HepG2 (cell line): Measurements from ENCODE around the gene CAVIN2. TPM values are rescaled to one million over a fixed set of nuclear protein-coding genes. Genes with fewer than 3 reads are reported as not detected.

Experiments used
- ATAC-seq: fragments of 200-7000 bp; cut with Tn5 transposase; 3 replicates; pipeline ENCODE4 v1.9.1; 2020; ENCODE audit warnings: mild to moderate bottlenecking, moderate library complexity
- BruUV-seq: library from RNA; stranded (reverse); fragments of 400-500 nt; replicated peaks from 2 replicates; lab custom pipeline; 2021; lab: Mats Ljungman, UMichigan
- CTCF ChIA-PET: fragments of 300-600 bp; formaldehyde crosslinking; extraction: SDS; loops from one replicate; lab custom pipeline; 2021; ENCODE audit warnings: low total read pairs, inconsistent platforms, low intra/inter-chr PET ratio; lab: Yijun Ruan, JAX
- POLR2A ChIA-PET: fragments of 350-600 bp; sonication (Branson Sonifier 250); formaldehyde crosslinking; loops from one replicate; lab custom pipeline; 2020; ENCODE audit warnings: antibody characterized with exemption, inconsistent platforms; lab: Yijun Ruan, JAX
- DNase-seq: peaks from one replicate; pipeline ENCODE4 v3.0.0-alpha.2; 2015; ENCODE audit warnings: low spot score
- FAIRE-seq: peaks from 3 replicates; lab custom pipeline; 2011; peaks lifted over from hg19 to GRCh38; lab: Jason Lieb, UNC
- H2AFZ ChIP-seq: one replicate; pipeline ENCODE4 v1.6.1; 2011; ENCODE audit warnings: low read length, inconsistent platforms
- H3K27ac ChIP-seq: fragments of 300-600 bp; 3 replicates; pipeline ENCODE4 v1.8.0; 2011; ENCODE audit warnings: mixed run types, mild to moderate bottlenecking, mixed read lengths, low read length, inconsistent platforms; ENCODE audit not compliant: insufficient read depth; ENCODE audit errors: extremely low read length
- H3K27me3 ChIP-seq, 2 experiments: fragments of 200-600 bp in 1 of 2; 2 replicates in 1 of 2; 3 replicates in 1 of 2; pipeline versions ENCODE4 v1.6.0 to v1.8.0; 2011; ENCODE audit warnings: low read length in 2 of 2, mild to moderate bottlenecking in 2 of 2, moderate library complexity in 2 of 2, inconsistent platforms in 1 of 2; ENCODE audit not compliant: insufficient read depth in 2 of 2, control insufficient read depth in 1 of 2
- H3K36me3 ChIP-seq, 2 experiments: fragments of 200-600 bp in 1 of 2; replicated peaks in 1 of 2; 2 replicates in 1 of 2; 3 replicates in 1 of 2; pipeline versions ENCODE4 v1.5.1 to v1.8.0; 2011; ENCODE audit warnings: low read length in 2 of 2, inconsistent platforms in 1 of 2; ENCODE audit not compliant: insufficient read depth in 2 of 2, control insufficient read depth in 1 of 2
- H3K4me1 ChIP-seq: 2 replicates; pipeline ENCODE4 v1.5.1; 2012; ENCODE audit warnings: low read length, inconsistent platforms; ENCODE audit not compliant: insufficient read depth
- H3K4me2 ChIP-seq: 2 replicates; pipeline ENCODE4 v1.6.0; 2011; ENCODE audit warnings: low read depth, low read length, inconsistent platforms
- H3K4me3 ChIP-seq, 3 experiments: fragments of 200-600 bp in 1 of 3; sonication (generic), shearing (Covaris generic) in 1 of 3; replicated peaks in 1 of 3; 2 replicates each; pipeline ENCODE4 v1.5.1; 2011 to 2016; ENCODE audit warnings: low read length in 3 of 3, inconsistent platforms in 2 of 3, low read depth in 2 of 3, mild to moderate bottlenecking in 2 of 3, control low read depth in 1 of 3, mixed read lengths in 1 of 3; ENCODE audit not compliant: insufficient read depth in 1 of 3
- H3K79me2 ChIP-seq: one replicate; pipeline ENCODE4 v1.6.1; 2011; ENCODE audit warnings: low read length, inconsistent platforms; ENCODE audit not compliant: insufficient read depth
- H3K9ac ChIP-seq: 2 replicates; pipeline ENCODE4 v1.6.0; 2011; ENCODE audit warnings: mild to moderate bottlenecking, low read depth, low read length, inconsistent platforms; ENCODE audit not compliant: insufficient read depth
- H3K9me3 ChIP-seq: 2 replicates; pipeline ENCODE4 v1.5.1; 2012; ENCODE audit warnings: mild to moderate bottlenecking, low read length
- H4K20me1 ChIP-seq: 2 replicates; pipeline ENCODE4 v1.6.0; 2011; ENCODE audit warnings: inconsistent platforms, mild to moderate bottlenecking, low read length, moderate library complexity; ENCODE audit not compliant: insufficient read depth
- ARHGAP35 ChIP-seq: sonication (generic); formaldehyde crosslinking; IDR thresholded peaks from 2 replicates; pipeline ENCODE4 v1.9.0; 2022; ENCODE audit warnings: mild to moderate bottlenecking, inconsistent platforms, moderate library complexity, missing genetic modification reagents, borderline replicate concordance
- BHLHE40 ChIP-seq: IDR thresholded peaks from 2 replicates; pipeline ENCODE4 v1.6.1; 2011; ENCODE audit warnings: low read length, improper control_type of control experiment
- CENPT ChIP-seq: sonication (generic); formaldehyde crosslinking; IDR thresholded peaks from 2 replicates; pipeline ENCODE4 v1.8.0; 2022; ENCODE audit warnings: low read depth, mild to moderate bottlenecking, moderate library complexity, missing genetic modification reagents
- CHD4 ChIP-seq: fragments of 200-600 bp; sonication (generic); IDR thresholded peaks from 2 replicates; pipeline ENCODE4 v1.7.0; 2017; ENCODE audit warnings: mild to moderate bottlenecking, low read length, borderline replicate concordance
- HNRNPLL ChIP-seq: fragments of 200-400 bp; formaldehyde crosslinking; IDR thresholded peaks from 2 replicates; pipeline ENCODE4 v1.6.1; 2017; ENCODE audit warnings: mild to moderate bottlenecking, low read depth, low read length; ENCODE audit not compliant: poor library complexity, severe bottlenecking
- KAT8 ChIP-seq: IDR thresholded peaks from 2 replicates; pipeline ENCODE4 v1.6.1; 2016; ENCODE audit warnings: missing genetic modification reagents, missing compliant biosample characterization
- MBNL3 ChIP-seq: fragments of 250-450 bp; sonication (Bioruptor Pico); conservative IDR thresholded peaks from 2 replicates; pipeline ENCODE4 v1.8.0; 2022; ENCODE audit warnings: mild to moderate bottlenecking, inconsistent platforms
- MEIS1 ChIP-seq: sonication (generic); formaldehyde crosslinking; IDR thresholded peaks from 2 replicates; pipeline ENCODE4 v1.9.0; 2021; ENCODE audit warnings: mild to moderate bottlenecking, missing genetic modification reagents, moderate library complexity, borderline replicate concordance
- MEIS2 ChIP-seq: sonication (generic); formaldehyde crosslinking; IDR thresholded peaks from 2 replicates; pipeline ENCODE4 v1.9.0; 2021; ENCODE audit warnings: mild to moderate bottlenecking, missing genetic modification reagents
- PHF21A ChIP-seq: sonication (generic); formaldehyde crosslinking; IDR thresholded peaks from 2 replicates; pipeline ENCODE4 v1.5.0; 2020; ENCODE audit warnings: mild to moderate bottlenecking, missing genetic modification reagents
- PHF5A ChIP-seq: IDR thresholded peaks from one replicate; pipeline ENCODE4 v1.6.1; 2018; ENCODE audit warnings: low read depth, missing genetic modification reagents; ENCODE audit not compliant: unreplicated experiment
- REXO4 ChIP-seq: sonication (generic); formaldehyde crosslinking; IDR thresholded peaks from 2 replicates; pipeline ENCODE4 v1.8.0; 2022; ENCODE audit warnings: missing genetic modification reagents, mild to moderate bottlenecking, borderline replicate concordance
- ZMYM4 ChIP-seq: sonication (generic); formaldehyde crosslinking; IDR thresholded peaks from 2 replicates; pipeline ENCODE4 v1.8.1; 2023; ENCODE audit warnings: mild to moderate bottlenecking, missing genetic modification reagents
- ZNF235 ChIP-seq: sonication (generic); formaldehyde crosslinking; IDR thresholded peaks from 2 replicates; pipeline ENCODE4 v1.8.1; 2023; ENCODE audit warnings: mild to moderate bottlenecking, missing genetic modification reagents, borderline replicate concordance
- ZNF670 ChIP-seq: sonication (generic); formaldehyde crosslinking; IDR thresholded peaks from 2 replicates; pipeline ENCODE4 v1.8.0; 2022; ENCODE audit warnings: mild to moderate bottlenecking, missing genetic modification reagents, borderline replicate concordance
- WGBS: methylation state at CpG from one replicate; pipeline ENCODE4 v1.1.6; 2017; ENCODE audit warnings: low lambda C conversion rate; 5-methylcytosine and 5-hydroxymethylcytosine counted together
- in situ Hi-C: cut with HindIII; loops from 2 replicates; pipeline ENCODE4 v1.10.0; 2017; ENCODE audit warnings: low pct_unique_long_range_greater_than_20kb; ENCODE audit not compliant: extremely low pct_ligation_motif_present
- intact Hi-C: fragments of 100-400 bp; cut with micrococcal nuclease; formaldehyde crosslinking; loops from one replicate; pipeline ENCODE4 v1.10.0; 2022; ENCODE audit not compliant: unreplicated experiment
- polyA plus RNA-seq, 8 experiments: library from polyadenylated mRNA; depleted of rRNA in 3 of 8; stranded (reverse) in 7 of 8; unstranded in 1 of 8; fragments of >200 nt; fragmentation: Illumina TruSeq in 4 of 8; extraction: Trizol in 4 of 8; gene quantifications; 2 replicates each; pipeline versions ENCODE4 v1.2.1 to v1.2.3, GENCODE V29; 2011 to 2016; ENCODE audit warnings: low read depth in 4 of 8, missing spikeins in 1 of 8, mixed read lengths in 1 of 8; ENCODE audit not compliant: insufficient read depth in 1 of 8
- total RNA-seq, 5 experiments: library from RNA; depleted of rRNA; stranded (reverse); fragments of >200 nt; fragmentation: Illumina TruSeq; extraction: Trizol; gene quantifications; 2 replicates each; pipeline ENCODE4 v1.2.3, GENCODE V29; 2016; ENCODE audit warnings: low read depth in 1 of 5
- TF ChIP-seq, protein P1 (sequence below): sonication (generic); formaldehyde crosslinking; IDR thresholded peaks from 2 replicates; pipeline ENCODE4 v1.4.0; 2020; ENCODE audit warnings: missing genetic modification reagents
- TF ChIP-seq, protein P2 (sequence below): sonication (generic); formaldehyde crosslinking; IDR thresholded peaks from 2 replicates; pipeline ENCODE4 v1.4.0; 2020; ENCODE audit warnings: low read depth, mild to moderate bottlenecking, missing genetic modification reagents
- TF ChIP-seq, protein P3 (sequence below): sonication (generic); formaldehyde crosslinking; IDR thresholded peaks from 2 replicates; pipeline ENCODE4 v1.9.0; 2021; ENCODE audit warnings: missing genetic modification reagents, mild to moderate bottlenecking, borderline replicate concordance
- TF ChIP-seq, protein P4 (sequence below): IDR thresholded peaks from 2 replicates; pipeline ENCODE4 v1.6.1; 2016; ENCODE audit warnings: low read depth, control low read depth

The CAVIN2 gene
- total and polyA plus RNA-seq, 2 of the 13 experiments (the other 11 are each of a cell fraction or from before 2014, with no cell fraction given): 7.6 to 38.8 TPM

DNA sequence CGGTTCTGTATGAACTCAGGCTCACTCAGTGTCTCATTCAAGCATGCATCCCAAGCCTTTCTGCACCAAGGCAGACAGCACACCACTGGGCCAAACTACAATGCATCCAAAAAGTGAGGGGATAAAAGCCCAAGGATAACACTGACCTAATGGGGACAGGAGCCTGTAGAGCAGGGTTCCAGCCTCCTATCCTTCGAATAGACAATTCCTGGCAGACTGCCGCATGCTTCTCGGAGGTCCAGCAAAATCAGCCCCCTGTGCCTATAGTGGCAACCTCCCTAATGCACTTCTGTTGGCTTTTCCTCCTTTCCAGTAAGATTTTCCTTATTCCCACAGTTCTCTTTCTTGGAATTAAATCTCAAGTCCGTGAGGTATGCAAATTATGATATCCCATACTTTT lies 44.8 kb upstream of the CAVIN2 start (continued):
- TF ChIP-seq CENPT (CRISPR knock-in tag) (no peak), ZMYM4 (no peak), MEIS2 (no peak)
- TF ChIP-seq, all 625 proteins: peak for 0

DNA sequence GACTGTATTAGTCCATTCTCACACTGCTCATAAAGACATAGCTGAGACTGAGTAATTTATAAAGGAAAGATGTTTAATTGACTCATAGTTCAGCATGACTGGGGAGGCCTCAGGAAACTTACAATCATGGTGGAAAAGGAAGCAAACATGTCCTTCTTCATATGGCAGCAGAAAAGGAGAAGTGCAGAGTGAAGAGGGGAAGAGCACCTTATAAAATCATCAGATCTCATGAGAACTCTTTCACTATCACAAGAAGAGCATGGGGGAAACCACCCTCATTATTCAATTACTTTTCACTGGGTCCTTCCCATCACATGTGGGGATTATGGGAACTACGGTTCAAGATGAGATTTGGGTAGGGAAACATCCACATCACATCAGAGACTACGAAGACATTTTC lies 43.0 kb upstream of the CAVIN2 start:
- no peaks in the 10 kb centered on the region for H3K27me3 ChIP-seq
- H3K4me1 ChIP-seq: peaks cover 10% of the 10 kb centered on the region
- no peaks in the 10 kb centered on the region for H4K20me1 ChIP-seq
- ChIA-PET POLR2A (no interaction called here), CTCF (no interaction called here)
- in situ Hi-C loops (no loop called here), intact Hi-C loops (no loop called here)
- DNase-seq: no peak
- H2AFZ ChIP-seq: no peak overlapping the region
- no peak overlapping the region for H3K27ac ChIP-seq
- no peak overlapping the region for H3K9ac ChIP-seq
- no peaks in the 10 kb centered on the region for H3K9me3 ChIP-seq
- no peaks in the 10 kb centered on the region for H3K36me3 ChIP-seq
- no peak for ATAC-seq
- TF ChIP-seq, protein P1, sequence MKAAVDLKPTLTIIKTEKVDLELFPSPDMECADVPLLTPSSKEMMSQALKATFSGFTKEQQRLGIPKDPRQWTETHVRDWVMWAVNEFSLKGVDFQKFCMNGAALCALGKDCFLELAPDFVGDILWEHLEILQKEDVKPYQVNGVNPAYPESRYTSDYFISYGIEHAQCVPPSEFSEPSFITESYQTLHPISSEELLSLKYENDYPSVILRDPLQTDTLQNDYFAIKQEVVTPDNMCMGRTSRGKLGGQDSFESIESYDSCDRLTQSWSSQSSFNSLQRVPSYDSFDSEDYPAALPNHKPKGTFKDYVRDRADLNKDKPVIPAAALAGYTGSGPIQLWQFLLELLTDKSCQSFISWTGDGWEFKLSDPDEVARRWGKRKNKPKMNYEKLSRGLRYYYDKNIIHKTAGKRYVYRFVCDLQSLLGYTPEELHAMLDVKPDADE (CRISPR knock-in tag): no peak
- TF ChIP-seq, protein P2, sequence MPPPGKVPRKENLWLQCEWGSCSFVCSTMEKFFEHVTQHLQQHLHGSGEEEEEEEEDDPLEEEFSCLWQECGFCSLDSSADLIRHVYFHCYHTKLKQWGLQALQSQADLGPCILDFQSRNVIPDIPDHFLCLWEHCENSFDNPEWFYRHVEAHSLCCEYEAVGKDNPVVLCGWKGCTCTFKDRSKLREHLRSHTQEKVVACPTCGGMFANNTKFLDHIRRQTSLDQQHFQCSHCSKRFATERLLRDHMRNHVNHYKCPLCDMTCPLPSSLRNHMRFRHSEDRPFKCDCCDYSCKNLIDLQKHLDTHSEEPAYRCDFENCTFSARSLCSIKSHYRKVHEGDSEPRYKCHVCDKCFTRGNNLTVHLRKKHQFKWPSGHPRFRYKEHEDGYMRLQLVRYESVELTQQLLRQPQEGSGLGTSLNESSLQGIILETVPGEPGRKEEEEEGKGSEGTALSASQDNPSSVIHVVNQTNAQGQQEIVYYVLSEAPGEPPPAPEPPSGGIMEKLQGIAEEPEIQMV (CRISPR knock-in tag): no peak
- no peak for TF ChIP-seq CHD4
- TF ChIP-seq ZNF235 (CRISPR knock-in tag): no peak
- no peak for TF ChIP-seq MEIS1
- TF ChIP-seq HNRNPLL: no peak
- no peak for TF ChIP-seq MBNL3
- TF ChIP-seq, protein P3, sequence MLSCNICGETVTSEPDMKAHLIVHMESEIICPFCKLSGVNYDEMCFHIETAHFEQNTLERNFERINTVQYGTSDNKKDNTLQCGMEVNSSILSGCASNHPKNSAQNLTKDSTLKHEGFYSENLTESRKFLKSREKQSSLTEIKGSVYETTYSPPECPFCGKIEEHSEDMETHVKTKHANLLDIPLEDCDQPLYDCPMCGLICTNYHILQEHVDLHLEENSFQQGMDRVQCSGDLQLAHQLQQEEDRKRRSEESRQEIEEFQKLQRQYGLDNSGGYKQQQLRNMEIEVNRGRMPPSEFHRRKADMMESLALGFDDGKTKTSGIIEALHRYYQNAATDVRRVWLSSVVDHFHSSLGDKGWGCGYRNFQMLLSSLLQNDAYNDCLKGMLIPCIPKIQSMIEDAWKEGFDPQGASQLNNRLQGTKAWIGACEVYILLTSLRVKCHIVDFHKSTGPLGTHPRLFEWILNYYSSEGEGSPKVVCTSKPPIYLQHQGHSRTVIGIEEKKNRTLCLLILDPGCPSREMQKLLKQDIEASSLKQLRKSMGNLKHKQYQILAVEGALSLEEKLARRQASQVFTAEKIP (CRISPR knock-in tag): no peak
- TF ChIP-seq REXO4 (CRISPR knock-in tag): no peak
- TF ChIP-seq PHF21A (CRISPR knock-in tag): no peak
- TF ChIP-seq, protein P4, sequence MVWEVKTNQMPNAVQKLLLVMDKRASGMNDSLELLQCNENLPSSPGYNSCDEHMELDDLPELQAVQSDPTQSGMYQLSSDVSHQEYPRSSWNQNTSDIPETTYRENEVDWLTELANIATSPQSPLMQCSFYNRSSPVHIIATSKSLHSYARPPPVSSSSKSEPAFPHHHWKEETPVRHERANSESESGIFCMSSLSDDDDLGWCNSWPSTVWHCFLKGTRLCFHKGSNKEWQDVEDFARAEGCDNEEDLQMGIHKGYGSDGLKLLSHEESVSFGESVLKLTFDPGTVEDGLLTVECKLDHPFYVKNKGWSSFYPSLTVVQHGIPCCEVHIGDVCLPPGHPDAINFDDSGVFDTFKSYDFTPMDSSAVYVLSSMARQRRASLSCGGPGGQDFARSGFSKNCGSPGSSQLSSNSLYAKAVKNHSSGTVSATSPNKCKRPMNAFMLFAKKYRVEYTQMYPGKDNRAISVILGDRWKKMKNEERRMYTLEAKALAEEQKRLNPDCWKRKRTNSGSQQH: no peak
- TF ChIP-seq KAT8 (CRISPR knock-in tag): no peak
- TF ChIP-seq ARHGAP35 (CRISPR knock-in tag): no peak
- no peak for TF ChIP-seq PHF5A (CRISPR knock-in tag)
- no peak for TF ChIP-seq ZNF670
- no peak for TF ChIP-seq BHLHE40
- H3K4me2 ChIP-seq: no peak overlapping the region
- no peaks in the 10 kb centered on the region for H3K79me2 ChIP-seq
- BruUV-seq: no TSS peak
- no peak for FAIRE-seq
- WGBS: 70% methylated on average over 2 of the region's 2 CpGs
- H3K4me3 ChIP-seq: no peak overlapping the region
